ENCODE data around the gene PCDHGC3. TPM values are rescaled to one million over a fixed set of nuclear protein-coding genes. Genes with fewer than 3 reads are reported as not detected.

PCDHGC3 gene
- total RNA-seq, 1 experiment from 2014 or later, result 7.0 TPM

- DNase-seq (ENCODE audit: extremely low read depth, low read depth), result no peak
Measured at GRCh38 chr5:141519605-141520565, 44.1 kb downstream of the PCDHGC3 start.

GRCh38 chr5:141521244-141521781 lies 45.5 kb downstream of the PCDHGC3 start:
- peak; percentile 86 for DNase-seq (ENCODE audit: extremely low read depth, low read depth)

DNA sequence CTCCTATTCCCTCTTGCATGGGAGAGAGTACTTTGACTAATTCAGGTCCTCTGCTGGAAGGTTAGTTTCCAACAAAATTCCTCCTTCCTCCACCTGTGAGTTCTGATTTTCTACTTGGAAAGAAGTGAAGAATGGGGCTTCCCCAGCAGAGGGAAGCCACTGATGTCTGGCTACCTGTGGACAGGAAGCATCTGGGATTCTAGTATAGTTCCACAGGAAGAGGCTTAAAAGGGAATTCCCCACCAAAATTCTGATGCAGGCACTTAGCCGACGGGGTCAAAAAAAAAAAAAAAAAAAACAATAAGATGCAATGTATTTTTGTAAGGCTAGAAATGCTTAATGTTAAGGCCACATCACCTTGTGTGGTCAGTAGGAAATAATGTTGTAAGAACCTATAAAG lies 46.5 kb downstream of the PCDHGC3 start:
- no peak for DNase-seq (ENCODE audit: extremely low read depth, low read depth)

GRCh38 chr5:141523991-141524390 lies 48.2 kb downstream of the PCDHGC3 start:
- no peak for DNase-seq (ENCODE audit: extremely low read depth, low read depth)

DNA sequence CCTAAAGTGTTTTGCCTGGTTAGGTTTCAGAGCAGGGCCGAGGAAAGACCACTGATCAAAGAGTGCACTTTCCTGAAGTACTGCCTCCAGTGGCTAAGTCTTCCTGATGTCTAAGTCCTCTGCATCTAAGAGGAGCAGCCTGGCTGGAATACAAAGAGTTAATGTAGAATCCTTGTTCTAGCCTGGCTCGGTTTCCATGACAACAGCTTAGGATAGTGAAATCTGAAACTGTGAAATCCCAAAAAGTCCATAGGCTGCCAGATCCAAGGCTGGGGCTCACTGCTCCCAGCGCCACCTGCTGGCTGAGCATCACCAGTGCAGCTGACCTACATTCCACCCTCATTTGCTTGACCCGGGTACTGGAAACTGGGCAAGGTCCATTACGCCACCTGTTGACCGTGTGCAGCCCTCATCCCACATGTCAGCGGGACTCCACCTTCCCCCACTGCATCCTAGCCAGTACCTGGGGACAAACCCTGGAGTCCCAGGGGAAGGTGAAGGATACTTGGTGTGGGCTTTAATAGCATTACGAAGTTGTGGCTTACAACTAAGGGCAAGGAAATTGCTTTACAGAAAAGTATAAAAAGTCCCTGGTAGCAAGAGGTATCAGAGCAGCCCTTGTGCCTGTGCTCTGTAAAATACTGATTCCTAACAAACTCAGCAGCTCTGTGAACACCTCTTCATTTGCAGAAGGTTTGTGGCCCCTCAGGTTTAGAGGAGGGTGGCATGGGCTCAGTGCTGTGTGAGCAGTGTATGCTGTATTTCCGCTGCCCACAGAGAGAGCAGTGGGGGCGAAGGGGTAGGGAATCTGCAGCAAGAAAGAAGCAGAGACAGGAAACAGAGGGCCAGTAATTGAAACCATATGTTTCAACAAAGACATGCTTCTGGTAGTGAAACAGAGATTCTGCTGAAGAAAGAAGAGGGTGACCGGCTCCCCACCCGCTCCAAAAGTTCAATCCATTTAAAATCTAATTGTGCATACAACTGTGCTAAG lies 49.1 kb downstream of the PCDHGC3 start:
- DNase-seq (ENCODE audit: extremely low read depth, low read depth), result peak; percentile 89

GRCh38 chr5:141525653-141526052 lies 49.9 kb downstream of the PCDHGC3 start:
- DNase-seq (ENCODE audit: extremely low read depth, low read depth), result no peak

GRCh38 chr5:141527426-141527825 lies 51.7 kb downstream of the PCDHGC3 start:
- DNase-seq (ENCODE audit: extremely low read depth, low read depth), result no peak

Other genes starting within 250 kb of the PCDHGC3 start
- 0.12 and 0.20 TPM in 2 replicates for gene PCDHB15, start 230.6 kb upstream of the PCDHGC3 start, total RNA-seq (2014; rRNA removed; shearing (Covaris generic))
- not detected in 2 replicates for gene SLC25A2, start 171.9 kb upstream of the PCDHGC3 start, total RNA-seq (2014; rRNA removed; shearing (Covaris generic))
- gene TAF7, start 155.2 kb upstream of the PCDHGC3 start, total RNA-seq (2014; rRNA removed; shearing (Covaris generic)), result 91.7 and 130 TPM in 2 replicates
- gene PCDHGA1, start 145.5 kb upstream of the PCDHGC3 start, total RNA-seq (2014; rRNA removed; shearing (Covaris generic)), result 0.72 and 1.6 TPM in 2 replicates
- gene PCDHGA2, start 137.2 kb upstream of the PCDHGC3 start, total RNA-seq (2014; rRNA removed; shearing (Covaris generic)), result 0.12 TPM in 2 replicates
- 0.17 TPM in 1 of 2 replicates, not detected in the other for gene PCDHGA3, start 132.1 kb upstream of the PCDHGC3 start, total RNA-seq (2014; rRNA removed; shearing (Covaris generic))
- gene PCDHGB1, start 125.9 kb upstream of the PCDHGC3 start, total RNA-seq (2014; rRNA removed; shearing (Covaris generic)), result 1.1 and 2.6 TPM in 2 replicates
- gene PCDHGA4, start 120.9 kb upstream of the PCDHGC3 start, total RNA-seq (2014; rRNA removed; shearing (Covaris generic)), result 0.79 and 1.3 TPM in 2 replicates
- 1.8 and 2.0 TPM in 2 replicates for gene PCDHGB2, start 116.0 kb upstream of the PCDHGC3 start, total RNA-seq (2014; rRNA removed; shearing (Covaris generic))
- gene PCDHGA5, start 111.8 kb upstream of the PCDHGC3 start, total RNA-seq (2014; rRNA removed; shearing (Covaris generic)), result 0.58 and 0.62 TPM in 2 replicates
- gene PCDHGB3, start 105.7 kb upstream of the PCDHGC3 start, total RNA-seq (2014; rRNA removed; shearing (Covaris generic)), result 0.52 and 1.1 TPM in 2 replicates
- gene PCDHGA6, start 102.1 kb upstream of the PCDHGC3 start, total RNA-seq (2014; rRNA removed; shearing (Covaris generic)), result 1.1 and 1.2 TPM in 2 replicates
- gene PCDHGA7, start 93.2 kb upstream of the PCDHGC3 start, total RNA-seq (2014; rRNA removed; shearing (Covaris generic)), result 0.54 and 0.55 TPM in 2 replicates
- 5.5 and 5.6 TPM in 2 replicates for gene PCDHGB4, start 88.3 kb upstream of the PCDHGC3 start, total RNA-seq (2014; rRNA removed; shearing (Covaris generic))
- 0.97 and 1.4 TPM in 2 replicates for gene PCDHGA8, start 83.3 kb upstream of the PCDHGC3 start, total RNA-seq (2014; rRNA removed; shearing (Covaris generic))
- gene PCDHGB5, start 78.0 kb upstream of the PCDHGC3 start, total RNA-seq (2014; rRNA removed; shearing (Covaris generic)), result 0.72 and 1.6 TPM in 2 replicates
- gene PCDHGA9, start 73.2 kb upstream of the PCDHGC3 start, total RNA-seq (2014; rRNA removed; shearing (Covaris generic)), result 0.92 and 1.6 TPM in 2 replicates
- gene PCDHGB6, start 67.9 kb upstream of the PCDHGC3 start, total RNA-seq (2014; rRNA removed; shearing (Covaris generic)), result 0.55 and 0.62 TPM in 2 replicates
- gene PCDHGA10, start 63.0 kb upstream of the PCDHGC3 start, total RNA-seq (2014; rRNA removed; shearing (Covaris generic)), result 5.1 TPM in 2 replicates
- 0.79 and 0.89 TPM in 2 replicates for gene PCDHGB7, start 58.3 kb upstream of the PCDHGC3 start, total RNA-seq (2014; rRNA removed; shearing (Covaris generic))
- gene PCDHGA11, start 54.9 kb upstream of the PCDHGC3 start, total RNA-seq (2014; rRNA removed; shearing (Covaris generic)), result 0.52 and 0.87 TPM in 2 replicates
- 0.20 and 0.42 TPM in 2 replicates for gene PCDHGA12, start 45.5 kb upstream of the PCDHGC3 start, total RNA-seq (2014; rRNA removed; shearing (Covaris generic))
- 0.12 TPM in 2 replicates for gene PCDHGC4, start 9.1 kb downstream of the PCDHGC3 start, total RNA-seq (2014; rRNA removed; shearing (Covaris generic))
- 0.30 TPM in 1 of 2 replicates, not detected in the other for gene PCDHGC5, start 13.1 kb downstream of the PCDHGC3 start, total RNA-seq (2014; rRNA removed; shearing (Covaris generic))
- gene DIAPH1, start 143.0 kb downstream of the PCDHGC3 start, total RNA-seq (2014; rRNA removed; shearing (Covaris generic)), result 24.2 and 26.0 TPM in 2 replicates
- 47.7 and 54.5 TPM in 2 replicates for gene HDAC3, start 160.9 kb downstream of the PCDHGC3 start, total RNA-seq (2014; rRNA removed; shearing (Covaris generic))
- gene RELL2, start 161.0 kb downstream of the PCDHGC3 start, total RNA-seq (2014; rRNA removed; shearing (Covaris generic)), result 1.5 and 2.1 TPM in 2 replicates
- gene FCHSD1, start 175.5 kb downstream of the PCDHGC3 start, total RNA-seq (2014; rRNA removed; shearing (Covaris generic)), result 12.3 and 15.9 TPM in 2 replicates
- gene ARAP3, start 206.3 kb downstream of the PCDHGC3 start, total RNA-seq (2014; rRNA removed; shearing (Covaris generic)), result 2.9 and 3.7 TPM in 2 replicates